ENCODE measurements around the gene MYO1C.
A peak's percentile ranks its signal among the peaks of the same experiment; 100 is the strongest.
"Not testable (repeated sequence)": the region's sequence is repeated elsewhere in the genome, so short reads cannot be mapped to it uniquely, and the experiment has no call there.

The MYO1C gene

DNA sequence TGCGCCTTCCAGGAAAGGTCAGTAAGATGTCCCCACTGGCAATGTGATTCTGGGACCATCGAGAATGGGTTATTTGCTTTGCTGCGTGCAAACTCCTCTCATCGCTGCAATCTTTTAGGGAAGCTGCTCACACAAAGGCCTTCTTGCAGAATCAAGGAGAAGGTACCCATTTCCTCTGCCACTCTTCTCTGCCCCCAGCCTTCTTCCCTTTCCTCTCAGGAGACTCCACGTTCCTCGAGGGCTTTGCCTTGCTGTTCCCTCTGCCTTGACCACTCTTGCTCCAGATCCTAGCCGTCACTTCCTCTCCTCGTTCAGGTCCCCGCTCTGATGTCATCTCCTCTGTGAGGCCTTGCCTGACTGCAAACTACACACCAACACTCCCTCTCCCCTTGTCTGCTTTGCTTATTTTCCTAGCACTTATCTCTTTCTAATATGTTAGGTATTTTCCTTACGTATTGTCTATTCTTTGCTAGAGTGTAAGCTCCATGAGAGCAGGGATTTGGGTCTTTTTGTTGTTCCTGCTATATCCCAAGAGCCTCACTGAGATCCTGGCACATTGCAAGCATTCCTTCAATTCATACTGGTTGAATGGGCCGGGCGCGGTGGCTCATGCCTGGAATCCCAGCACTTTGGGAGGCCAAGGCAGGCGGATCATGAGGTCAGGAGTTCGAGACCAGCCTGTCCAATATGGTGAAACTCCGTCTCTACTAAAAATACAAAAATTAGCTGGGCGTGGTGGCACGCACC, 31.1 kb downstream of the MYO1C start:
- DNase-seq, result no peak

DNA sequence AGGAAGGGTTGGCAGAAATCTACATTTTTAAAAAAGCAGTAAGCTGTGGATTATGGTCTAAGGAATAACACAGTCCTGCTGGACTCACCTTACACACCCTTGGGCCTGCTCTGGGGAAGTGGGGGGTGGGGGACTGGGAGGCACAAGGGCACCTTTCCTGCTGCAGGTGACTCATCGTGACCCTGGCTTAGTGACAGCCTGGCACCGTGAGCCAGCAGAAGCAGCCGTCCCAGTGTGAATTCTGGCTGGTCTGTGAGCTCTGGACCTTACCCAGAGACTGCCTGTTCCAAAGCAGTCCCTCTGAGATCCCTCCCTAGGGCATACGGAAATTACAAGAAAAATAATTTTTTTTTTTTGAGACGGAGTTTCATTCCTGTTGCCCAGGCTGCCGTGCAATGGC, 32.3 kb downstream of the MYO1C start:
- no peak for DNase-seq

DNA sequence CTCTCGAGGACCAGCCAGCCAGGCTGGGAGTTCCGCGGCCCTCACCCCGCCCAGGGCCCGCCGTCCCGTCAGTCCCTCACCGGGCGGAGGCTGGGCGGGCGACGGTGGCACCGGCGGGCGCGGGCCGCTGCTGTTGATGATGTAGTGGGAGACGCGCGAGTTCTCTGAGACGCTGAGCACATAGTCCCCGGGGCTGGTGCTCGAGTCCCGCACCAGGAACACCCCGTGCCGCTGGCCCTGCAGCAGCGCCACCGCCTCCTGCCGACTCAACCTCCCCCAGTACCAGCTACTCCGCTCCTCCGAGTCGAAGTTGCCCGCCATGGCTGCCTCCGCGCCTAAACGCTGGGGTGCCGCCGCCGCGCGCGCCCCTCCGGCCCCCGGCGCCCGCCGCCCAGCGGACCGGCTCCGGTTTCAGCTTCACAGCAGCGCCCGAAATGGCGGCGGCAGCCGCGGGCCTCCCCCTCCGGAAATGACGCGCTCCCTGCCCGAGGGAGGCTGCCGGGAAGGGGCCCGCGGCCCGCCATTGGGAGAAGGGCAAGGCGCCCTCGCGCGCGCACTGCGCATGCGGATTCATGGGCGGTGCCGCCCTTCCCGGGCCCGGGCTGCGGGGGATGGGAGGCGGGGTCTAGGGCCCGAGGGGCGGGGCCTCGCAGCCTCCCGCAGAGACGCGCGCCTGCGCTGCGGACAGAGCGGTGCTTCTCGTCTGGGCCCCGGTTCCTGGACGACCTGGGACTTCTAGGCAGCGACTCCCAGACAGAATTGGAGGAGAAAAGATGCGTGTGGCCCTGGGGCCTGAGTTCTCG, 36.5 kb downstream of the MYO1C start, which contains the start of gene CRK:
Gene CRK (minus strand): TSS at position 436 of the 803 bp plus-strand sequence. CDS start 115 bp downstream, at position 321.
- DNase-seq, result peak; percentile 69

DNA sequence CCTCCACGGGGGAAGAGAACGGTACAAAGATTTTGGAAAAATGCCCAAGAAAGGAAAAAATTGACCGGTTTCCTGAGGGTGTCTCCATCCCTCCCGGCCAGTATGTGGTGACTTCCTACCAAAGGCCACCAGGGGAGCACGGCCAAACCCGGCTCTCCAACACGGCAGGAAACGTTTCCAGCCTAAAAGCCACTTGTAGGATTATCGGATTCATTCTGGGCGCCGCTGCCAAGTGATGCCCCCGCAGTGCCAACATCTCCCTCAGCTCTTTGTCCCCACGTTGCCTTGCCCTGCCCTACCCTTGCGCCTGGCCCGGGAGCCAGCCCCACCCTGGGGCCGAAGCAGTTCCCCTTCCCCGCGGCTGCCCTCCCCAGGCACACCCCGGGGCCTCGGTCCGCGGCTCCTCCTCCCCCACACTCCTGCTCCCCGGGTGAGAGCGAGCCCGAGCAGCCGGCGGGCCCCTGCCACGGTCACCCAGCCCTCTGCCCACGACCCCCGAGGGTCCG, 37.1 kb downstream of the MYO1C start:
- DNase-seq, result no peak

DNA sequence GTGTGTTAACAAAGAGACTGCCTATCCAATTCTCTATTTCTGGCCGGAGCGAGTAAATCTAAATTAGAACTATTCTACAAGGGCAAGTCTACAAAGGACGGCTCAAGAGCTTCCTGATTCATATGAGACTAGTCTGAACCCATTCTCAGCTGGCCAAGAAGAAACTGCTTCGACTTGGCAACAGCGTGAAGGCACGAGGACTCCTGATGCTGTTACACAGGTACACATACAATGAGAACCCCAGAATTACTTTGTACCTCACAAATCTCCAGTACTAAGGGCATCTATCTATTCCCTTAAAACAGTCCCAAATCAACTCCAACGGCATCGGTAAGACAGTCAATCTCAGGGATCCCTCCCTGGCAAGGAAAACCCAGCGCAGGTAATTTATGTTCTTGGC, 37.9 kb downstream of the MYO1C start:
- no peak for DNase-seq

DNA sequence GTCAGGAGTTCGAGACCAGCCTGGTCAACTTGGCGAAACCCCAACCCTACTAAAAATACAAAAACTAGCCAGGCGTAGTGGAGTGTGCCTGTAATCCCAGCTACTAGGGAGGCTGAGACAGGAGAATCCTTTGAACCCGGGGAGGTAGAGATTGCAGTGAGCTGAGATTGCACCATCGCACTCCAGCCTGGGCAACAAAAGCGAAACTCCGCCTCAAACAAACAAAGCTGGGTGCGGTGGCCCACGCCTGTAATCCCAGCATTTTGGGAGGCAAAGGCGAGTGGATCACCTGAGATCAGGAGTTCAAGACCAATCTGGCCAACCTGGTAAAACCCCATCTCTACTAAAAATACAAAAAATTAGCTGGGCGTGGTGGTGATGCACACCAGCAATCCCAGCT, 38.8 kb downstream of the MYO1C start:
- not testable (repeated sequence) for DNase-seq

DNA sequence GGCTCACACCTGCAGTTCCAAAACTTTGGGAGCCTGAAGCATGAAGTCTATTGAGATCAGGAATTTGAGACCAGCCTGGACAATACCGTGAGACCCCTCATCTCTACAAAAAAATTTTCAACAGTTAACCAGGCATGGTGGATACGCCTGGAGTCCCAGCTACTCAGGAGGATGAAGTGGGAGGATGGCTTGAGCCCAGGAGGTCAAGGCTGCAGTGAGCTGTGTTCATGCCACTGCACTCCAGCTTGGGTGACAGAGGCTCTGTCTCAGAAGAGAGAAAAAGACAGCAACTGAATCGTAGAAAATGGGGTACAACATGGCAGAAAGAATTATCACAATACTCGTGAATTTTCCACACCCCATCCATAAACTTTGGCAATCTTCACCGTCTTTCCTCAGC, 39.6 kb downstream of the MYO1C start:
- no peak for DNase-seq

DNA sequence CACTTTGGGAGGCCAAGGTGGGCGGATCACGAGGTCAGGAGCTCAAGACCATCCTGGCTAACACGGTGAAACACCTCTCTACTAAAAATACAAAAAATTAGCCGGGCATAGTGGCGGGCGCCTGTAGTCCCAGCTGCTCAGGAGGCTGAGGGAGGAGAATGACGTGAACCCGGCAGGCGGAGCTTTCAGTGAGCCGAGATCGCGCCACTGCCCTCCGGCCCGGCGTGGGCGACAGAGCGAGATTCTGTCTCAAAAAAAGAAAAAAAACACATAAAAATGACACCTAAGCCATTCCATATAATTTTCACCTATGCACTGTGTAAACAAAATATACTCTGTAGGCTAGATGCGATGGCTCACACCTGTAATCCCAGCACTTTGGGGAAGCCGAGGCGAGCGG, 42.2 kb downstream of the MYO1C start:
- not testable (repeated sequence) for DNase-seq

DNA sequence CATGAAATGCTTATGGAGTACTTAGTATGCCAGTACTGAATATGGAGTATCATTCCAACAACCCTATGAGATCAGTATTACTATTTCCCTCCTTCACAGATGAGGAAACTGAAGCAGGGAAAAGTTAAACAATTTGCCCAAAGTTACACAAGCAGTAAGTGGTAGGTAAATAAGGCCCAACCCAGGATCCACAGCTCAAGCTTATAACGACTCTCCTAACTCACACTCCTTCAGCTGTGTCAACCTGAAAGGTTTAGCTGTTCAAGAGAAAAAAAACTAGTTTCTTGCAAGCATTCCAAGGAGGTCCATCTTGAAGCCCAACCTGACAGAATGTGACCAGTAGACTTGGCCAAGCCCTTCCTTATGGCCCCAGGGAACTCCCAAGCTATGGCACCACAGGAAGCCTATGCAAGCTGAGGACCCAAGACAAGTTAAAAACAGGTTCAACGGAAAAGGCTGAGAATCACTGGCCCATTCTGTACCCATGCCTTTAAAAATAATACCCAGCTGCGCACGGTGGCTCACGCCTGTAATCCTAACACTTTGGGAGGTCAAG, 43.0 kb downstream of the MYO1C start:
- no peak for DNase-seq

DNA sequence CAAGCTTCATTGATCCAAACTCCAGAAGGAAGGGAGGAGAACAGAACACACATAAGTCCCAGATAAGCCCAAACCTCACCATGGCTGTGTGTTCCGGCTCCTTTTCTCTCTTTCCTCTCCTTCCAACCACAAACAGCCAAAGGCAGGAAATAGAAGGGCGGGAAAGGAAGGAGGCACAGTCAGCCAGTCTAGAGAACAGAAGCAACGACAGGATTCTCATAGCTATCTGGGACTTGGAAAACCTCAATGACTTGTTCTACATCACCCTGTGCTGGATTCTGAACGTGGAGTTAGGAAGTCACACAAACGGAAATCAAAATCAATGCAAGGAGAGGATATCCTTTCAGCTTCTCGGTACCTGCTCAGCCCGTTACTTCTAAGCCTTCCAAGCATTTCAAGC, 45.4 kb downstream of the MYO1C start:
- no peak for DNase-seq

DNA sequence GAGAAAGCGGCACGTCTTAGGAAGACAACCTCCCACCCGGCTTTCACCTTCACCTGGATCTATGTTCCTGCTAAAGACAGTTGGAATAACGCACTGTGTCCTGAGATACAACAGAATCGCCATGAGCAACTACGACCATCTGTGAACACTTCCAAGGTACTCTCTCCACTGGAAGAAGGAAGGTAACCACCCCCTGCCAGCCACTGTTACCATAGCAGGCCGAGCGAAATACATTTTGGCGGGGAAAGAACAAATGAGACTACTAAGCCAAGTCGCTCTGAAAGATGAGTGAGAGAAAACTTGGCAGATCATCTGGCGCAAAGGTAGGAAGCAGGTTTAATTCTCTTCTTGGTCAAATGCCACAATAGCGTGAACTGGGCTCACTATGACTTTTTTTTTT, 46.3 kb downstream of the MYO1C start:
- no peak for DNase-seq

DNA sequence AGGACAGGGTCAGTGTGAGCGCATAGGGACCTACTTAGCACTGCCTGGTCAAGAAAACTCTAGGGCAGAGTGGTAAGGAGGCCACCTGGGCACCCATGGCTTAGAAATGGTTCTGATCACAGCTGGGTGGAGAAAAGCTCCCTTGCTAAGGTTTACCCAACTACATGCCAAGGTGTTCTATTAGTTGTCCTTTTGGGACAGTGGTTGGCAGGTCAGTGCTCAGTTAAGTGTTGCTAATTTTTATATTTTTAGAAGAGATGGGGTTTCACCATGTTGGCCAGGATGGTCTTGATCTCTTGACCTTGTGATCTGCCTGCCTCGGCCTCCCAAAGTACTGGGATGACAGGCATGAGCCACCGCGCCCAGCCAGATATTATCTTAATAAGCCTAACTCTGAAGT, 46.8 kb downstream of the MYO1C start:
- DNase-seq, result not testable (repeated sequence)

DNA sequence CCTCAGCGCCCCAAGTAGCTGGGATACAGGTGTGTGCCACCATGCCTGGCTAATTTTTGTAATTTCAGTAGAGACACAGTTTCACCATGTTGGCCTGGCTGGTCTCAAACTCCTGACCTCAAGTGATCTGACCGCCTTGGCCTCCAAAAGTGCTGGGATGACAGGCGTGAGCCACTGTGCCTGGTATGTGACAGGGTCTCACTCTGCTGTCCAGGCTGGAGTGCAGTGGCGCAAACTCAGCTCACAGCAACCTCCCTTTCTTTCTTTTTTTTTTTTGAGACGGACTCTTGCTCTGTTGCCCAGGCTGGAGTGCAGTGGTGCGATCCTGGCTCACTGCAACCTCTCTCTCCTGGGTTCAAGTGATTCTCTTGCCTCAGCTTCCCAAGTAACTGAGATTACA, 49.8 kb downstream of the MYO1C start:
- not testable (repeated sequence) for DNase-seq

DNA sequence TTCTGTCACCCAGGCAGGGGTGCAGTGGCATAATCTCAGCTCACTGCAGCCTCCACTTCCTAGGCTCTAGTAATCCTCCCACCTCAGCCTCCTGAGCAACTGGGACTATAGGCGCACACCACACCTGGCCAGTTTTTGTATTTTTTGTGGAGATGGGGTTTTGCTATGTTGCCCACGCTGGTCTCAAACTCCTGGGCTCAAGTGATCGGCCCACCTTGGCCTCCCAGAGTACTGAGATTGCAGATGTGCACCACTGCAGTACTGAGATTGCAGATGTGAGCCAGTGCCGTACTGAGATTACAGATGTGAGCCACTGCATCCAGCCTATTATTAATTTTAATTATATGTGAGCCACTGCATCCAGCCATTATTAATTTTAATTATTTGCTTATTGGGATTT, 50.3 kb downstream of the MYO1C start:
- DNase-seq, result no peak

DNA sequence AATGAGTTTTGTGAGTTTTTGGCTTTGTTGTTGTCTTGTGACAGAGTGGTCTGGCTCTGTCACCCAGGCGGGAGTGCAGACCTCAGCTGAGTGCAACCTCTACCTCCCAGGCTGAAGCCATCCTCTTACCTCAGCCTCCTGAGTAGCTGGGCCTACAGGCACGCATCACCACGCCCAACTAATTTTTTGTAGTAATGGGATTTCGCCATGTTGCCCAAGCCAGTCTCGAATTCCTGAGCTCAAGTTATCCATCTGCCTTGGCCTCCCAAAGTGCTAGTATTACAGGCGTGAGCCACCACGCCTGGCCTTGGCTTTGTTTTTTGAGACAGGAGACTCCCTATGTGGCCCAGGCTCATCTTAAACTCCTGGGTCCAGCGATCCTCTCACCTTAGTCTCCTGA, 51.6 kb downstream of the MYO1C start:
- DNase-seq, result no peak

DNA sequence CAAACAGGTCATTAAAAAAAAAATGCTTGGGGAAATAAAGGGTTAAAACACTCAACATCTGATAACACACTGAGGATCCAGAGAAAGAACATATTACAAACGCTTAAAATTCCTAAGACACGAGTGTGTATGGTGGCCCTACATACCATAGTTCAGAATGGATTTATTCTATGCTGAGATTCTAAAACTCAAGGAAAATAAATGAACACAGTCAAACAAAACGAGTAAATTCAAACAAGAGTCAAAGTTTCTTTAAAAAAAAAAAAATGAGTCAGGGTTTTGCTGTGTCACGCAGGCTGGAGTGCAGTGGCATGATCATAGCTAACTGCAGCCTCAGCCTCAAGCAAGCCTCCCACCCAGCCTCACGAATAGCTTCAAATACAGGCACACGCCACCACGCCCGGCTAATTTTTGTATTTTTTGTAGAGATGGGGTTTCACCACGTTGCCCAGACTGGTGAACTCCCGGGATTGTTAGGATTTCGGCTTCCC, 53.8 kb downstream of the MYO1C start:
- DNase-seq, result no peak

DNA sequence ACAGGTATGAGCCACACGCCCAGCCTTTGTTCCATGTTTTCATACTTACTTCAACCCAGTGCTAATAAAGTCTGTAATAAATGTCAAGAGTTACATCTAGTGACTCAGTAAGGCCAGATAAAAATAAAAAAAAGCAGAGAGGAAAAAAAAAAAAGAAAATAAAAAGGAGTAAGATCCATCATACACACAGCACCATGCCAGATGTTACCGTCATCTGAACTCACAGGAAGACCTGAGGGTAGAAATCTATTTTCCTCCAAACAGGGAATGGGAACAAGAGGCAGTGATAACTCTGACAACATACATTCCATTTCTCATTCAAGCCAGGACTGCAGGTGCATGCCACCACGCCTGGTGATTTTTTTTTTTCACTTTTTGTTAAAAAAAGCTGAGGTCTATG, 57.2 kb downstream of the MYO1C start:
- DNase-seq, result no peak

DNA sequence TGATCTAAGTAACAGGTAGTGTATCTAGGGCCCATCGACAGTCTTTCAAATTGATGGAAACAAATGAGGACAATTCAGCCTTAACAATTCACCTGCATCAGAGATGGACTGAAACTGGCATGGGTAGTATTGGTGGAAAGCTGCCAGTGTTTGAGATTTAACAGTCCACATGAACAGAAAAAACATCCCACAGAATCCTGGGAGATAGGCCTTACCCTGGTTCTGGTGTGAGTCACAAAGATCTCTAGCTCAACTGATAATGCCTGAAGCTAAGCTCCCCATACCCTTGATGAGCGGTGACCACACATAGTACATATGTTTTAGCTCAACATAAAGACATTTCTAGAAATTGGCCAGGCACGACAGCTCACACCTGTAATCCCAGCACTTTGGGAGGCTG, 58.3 kb downstream of the MYO1C start:
- DNase-seq, result no peak

DNA sequence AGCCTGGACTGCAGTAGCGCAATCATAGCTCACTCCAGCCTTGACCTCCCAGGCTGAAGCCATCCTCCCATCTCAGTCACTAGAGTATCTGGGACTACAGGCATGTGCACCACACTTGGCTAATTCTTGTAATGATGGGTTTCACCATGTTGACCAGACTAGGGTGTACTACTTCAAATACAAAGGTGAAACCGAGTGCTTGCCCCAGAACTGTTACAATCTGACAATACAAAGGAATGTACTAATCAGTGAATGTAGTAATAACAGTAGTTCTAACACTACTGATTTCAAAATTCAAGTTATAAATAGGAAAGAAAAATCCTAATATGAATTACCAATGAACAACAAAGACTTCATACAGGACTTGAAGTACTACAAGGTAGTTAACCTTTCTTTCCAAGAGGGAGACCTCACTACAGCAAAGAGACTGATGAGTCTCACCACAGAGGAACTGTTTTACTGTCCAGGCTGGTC, 60.8 kb downstream of the MYO1C start:
- no peak for DNase-seq

DNA sequence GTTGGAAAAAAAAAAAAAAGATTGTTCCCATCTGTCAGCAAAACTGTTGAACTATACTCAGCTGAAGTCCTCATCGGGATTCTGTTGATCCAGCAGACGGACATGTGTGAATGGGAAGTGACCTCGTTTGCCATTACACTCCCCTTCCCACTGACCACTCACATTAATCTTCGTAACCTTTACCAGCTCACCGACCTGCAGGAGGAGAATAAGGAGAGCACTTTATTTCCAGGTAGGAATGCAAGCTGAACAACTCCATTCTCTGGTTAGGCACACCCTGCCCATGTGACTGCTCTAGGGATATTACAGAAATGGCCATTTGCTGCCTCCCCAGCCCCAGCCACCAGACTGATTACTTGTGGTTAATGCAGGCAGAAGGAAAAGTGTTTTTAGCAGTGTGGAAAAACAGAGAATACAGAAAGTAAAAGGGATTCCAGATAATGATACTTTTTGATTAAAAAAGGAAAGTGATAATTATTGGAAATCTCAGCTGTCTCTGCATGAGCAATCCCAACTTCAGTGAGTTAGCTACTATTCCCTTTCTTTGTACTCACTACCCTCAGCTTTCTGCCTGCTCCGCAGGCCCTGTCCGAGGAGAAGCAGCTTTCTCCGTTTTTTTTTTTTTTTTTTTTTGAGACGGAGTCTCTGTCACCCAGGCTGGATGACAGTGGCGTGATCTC, 68.9 kb downstream of the MYO1C start:
- DNase-seq, result no peak

DNA sequence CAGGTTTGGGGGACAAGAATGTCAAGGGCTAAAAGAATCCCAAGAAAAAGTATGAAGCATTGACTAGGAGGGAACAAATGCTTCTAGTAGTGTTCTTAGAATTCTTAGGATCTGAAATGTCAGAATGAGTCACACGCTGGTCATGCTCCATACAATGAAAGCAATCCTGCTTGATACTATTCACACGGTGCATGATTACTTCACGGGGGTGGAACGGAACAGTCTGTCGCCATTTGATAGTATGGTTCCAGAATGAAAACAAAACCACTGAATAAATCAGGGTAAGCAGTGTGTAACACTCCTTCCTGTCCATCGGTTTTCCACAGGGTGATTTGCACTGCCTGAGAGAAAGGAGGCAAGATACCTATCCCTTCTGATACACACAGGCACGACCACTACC, 69.6 kb downstream of the MYO1C start:
- no peak for DNase-seq

DNA sequence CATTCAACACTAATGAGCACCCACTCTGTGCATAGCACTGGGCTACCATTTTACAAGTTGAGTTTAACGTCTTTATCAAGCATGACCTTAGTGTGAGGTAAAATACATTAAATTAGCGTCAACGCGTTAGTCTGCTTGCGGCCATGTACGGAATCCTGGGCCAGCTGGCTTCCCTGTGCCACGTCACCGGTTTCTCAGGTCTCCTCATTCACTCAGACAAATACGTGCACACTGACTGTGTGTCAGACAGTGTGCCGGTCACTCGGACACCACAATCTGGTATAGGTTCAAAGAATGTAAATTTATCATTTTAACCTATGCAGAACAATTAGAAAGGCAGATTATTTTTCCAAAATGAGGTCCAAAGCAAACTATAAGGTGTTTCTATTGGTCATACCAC, 71.0 kb downstream of the MYO1C start:
- DNase-seq, result no peak

DNA sequence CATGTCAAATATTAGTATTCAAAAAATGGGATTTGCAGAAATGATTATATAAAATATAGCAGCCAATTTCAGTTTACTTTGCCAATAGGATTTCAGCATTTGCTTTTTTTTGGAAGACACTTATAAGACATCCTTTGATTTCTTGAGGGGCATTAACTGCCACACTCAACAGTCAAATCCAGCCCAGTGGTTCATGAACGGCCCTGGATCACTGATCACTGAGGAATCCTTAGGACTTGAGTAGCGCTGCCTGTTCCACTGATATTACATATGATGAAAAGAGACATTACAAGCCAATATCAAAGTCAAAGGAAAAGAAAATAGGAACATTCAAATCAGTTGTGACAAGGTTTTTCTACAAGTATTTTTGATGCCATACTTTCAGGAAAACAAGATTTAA, 71.5 kb downstream of the MYO1C start:
- DNase-seq, result no peak

All from DMS 273 treated with DMSO at 0.1 percent for 48 hours (cell line).